Activated T-cell treated with anti-CD3 and anti-CD28 coated beads, Interleukin-2, amount 50 U/mL, for 72 hours (primary cell): ENCODE data around the gene ARL8B. TPM values are rescaled to one million over a fixed set of nuclear protein-coding genes. Genes with fewer than 3 reads are reported as not detected.
"Not testable (repeated sequence)": the region's sequence is repeated elsewhere in the genome, so short reads cannot be mapped to it uniquely, and the experiment has no call there.

Experiments used
- ATAC-seq, 2 donors: fragments of 150-1000 bp; cut with Tn5 transposase; replicated peaks in 1 of 2; 2 replicates each; pipeline ENCODE4 v1.10.0; 2021; ENCODE audit warnings: moderate library complexity in 2 of 2, mild to moderate bottlenecking in 1 of 2
- DNase-seq, 2 donors: peaks; one replicate each; pipeline ENCODE4 v3.0.0; 2021 to 2022; ENCODE audit warnings: mixed read lengths in 1 of 2
- H3K27ac Mint-ChIP-seq: one replicate; pipeline ENCODE4 v1.8.0; 2022; ENCODE audit warnings: mild to moderate bottlenecking, moderate library complexity, mixed read lengths
- H3K27me3 Mint-ChIP-seq: one replicate; pipeline ENCODE4 v1.8.0; 2022; ENCODE audit warnings: low read depth, mixed read lengths
- H3K36me3 Mint-ChIP-seq, 2 donors: one replicate each; pipeline ENCODE4 v1.8.0; 2022; ENCODE audit warnings: mixed read lengths in 2 of 2, mild to moderate bottlenecking in 1 of 2; ENCODE audit not compliant: insufficient read depth in 2 of 2
- H3K4me1 Mint-ChIP-seq: one replicate; pipeline ENCODE4 v1.8.0; 2022; ENCODE audit warnings: low read depth, mixed read lengths
- H3K4me3 Mint-ChIP-seq, 2 donors: one replicate each; pipeline ENCODE4 v1.8.0; 2022; ENCODE audit warnings: mild to moderate bottlenecking in 2 of 2, mixed read lengths in 2 of 2, moderate library complexity in 2 of 2
- H3K9me3 Mint-ChIP-seq, 2 donors: one replicate each; pipeline ENCODE4 v1.8.0; 2022; ENCODE audit warnings: mixed read lengths in 2 of 2
- total RNA-seq, 2 donors: library from RNA; stranded (reverse); gene quantifications; one replicate each; pipeline ENCODE4 v1.2.3, GENCODE V29; 2022

ARL8B gene
- total RNA-seq, 2 donors from 2014 or later, result 61.3 to 73.6 TPM

DNA sequence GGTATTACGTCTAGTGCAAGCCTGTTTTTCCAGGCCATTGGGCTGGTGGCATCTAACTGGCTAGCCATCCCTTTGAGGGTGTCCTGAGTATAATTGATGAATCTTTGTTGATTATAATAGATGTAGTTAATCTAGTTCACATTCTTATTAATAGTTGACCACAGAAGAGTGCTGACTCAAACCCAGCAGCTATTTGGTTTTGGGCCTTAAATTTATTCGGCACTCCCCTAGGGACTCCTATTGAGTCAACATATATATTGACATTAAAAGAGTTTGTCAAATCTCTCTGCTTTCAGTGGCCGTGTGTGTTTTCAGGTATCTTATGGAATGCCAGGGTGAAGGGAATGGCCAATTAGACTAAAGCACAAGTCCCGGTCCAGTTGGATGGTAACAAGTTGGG is 19.7 kb downstream of the ARL8B start:
- H3K27me3 Mint-ChIP-seq, result no peaks in the 10 kb centered on the region
- DNase-seq, result no peak
- H3K4me1 Mint-ChIP-seq, result peaks cover 46% of the 10 kb centered on the region
- peaks cover 0 to 5% of the 10 kb centered on the region in 2 donors for H3K9me3 Mint-ChIP-seq
- peaks cover 22 to 31% of the 10 kb centered on the region in 2 donors for H3K36me3 Mint-ChIP-seq
- ATAC-seq, result no peak
- H3K4me3 Mint-ChIP-seq, result no peak overlapping the region
- H3K27ac Mint-ChIP-seq, result no peak overlapping the region

DNA sequence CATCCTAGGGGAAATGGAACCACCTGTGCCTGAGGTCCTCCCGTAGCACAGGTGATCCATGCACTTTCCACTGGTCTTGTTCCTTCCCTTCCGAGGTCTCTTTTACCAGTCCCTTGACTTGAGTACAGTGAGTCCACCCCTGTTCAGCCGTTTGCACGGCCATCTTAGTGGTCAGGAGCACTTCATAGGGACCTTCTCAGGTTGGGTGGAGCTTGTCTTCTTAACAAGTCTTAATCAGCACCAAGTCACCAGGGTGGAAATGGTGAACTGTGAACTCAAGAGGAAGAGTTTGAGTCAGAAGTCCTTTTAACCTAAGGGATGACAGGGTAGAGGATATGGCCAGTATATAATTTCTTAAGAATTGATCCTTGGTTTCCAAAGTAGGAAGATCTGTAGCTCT is 21.4 kb downstream of the ARL8B start:
- H3K9me3 Mint-ChIP-seq, result peaks cover 0 to 9% of the 10 kb centered on the region in 2 donors
- H3K36me3 Mint-ChIP-seq, result peaks cover 32 to 39% of the 10 kb centered on the region in 2 donors
- H3K4me1 Mint-ChIP-seq, result peaks cover 34% of the 10 kb centered on the region
- ATAC-seq (peak in 1 of 2 donors; percentile 60), DNase-seq (no peak)
- H3K27ac Mint-ChIP-seq, result no peak overlapping the region
- H3K27me3 Mint-ChIP-seq, result no peaks in the 10 kb centered on the region
- H3K4me3 Mint-ChIP-seq, result peak overlapping the region in 1 of 2 donors; percentile 31

DNA sequence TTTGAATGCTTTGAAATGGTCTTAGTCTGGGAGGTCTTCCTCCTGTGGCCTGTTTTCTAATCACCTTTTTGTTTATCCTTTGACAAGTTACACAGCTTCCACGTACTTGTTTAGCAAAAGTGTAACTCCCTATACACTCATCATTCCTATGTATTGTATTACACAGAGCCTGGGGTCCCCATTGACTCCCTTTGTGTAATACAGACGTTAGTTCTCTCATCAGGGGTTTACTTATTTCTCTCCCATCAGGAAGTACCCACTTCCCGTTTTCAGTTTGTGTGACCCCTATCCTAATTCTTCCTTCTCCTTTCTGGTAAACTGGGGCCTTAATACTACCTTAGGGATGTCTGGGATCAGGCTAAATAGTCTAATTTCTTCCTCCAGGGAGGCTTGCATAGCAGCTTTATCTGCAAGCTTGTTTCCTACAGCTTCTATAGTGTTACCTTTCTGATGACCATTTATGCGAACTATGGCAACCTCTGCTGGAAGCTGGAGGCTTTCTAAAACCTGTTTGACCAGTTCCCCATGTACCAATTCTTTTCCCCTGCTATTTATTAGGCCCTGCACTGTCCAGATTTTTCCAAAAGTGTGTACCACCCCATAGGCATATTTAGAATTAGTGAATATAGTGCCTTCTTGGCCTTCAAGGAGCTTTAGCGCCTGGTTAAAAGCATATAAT is 22.4 kb downstream of the ARL8B start:
- Mint-ChIP-seq H3K27me3 (no peaks in the 10 kb centered on the region), H3K4me3 (no peak overlapping the region), H3K9me3 (peaks cover 0 to 9% of the 10 kb centered on the region in 2 donors), H3K27ac (no peak overlapping the region), H3K4me1 (peaks cover 41% of the 10 kb centered on the region), H3K36me3 (peaks cover 32 to 39% of the 10 kb centered on the region in 2 donors)
- no peak for DNase-seq
- ATAC-seq, result no peak

DNA sequence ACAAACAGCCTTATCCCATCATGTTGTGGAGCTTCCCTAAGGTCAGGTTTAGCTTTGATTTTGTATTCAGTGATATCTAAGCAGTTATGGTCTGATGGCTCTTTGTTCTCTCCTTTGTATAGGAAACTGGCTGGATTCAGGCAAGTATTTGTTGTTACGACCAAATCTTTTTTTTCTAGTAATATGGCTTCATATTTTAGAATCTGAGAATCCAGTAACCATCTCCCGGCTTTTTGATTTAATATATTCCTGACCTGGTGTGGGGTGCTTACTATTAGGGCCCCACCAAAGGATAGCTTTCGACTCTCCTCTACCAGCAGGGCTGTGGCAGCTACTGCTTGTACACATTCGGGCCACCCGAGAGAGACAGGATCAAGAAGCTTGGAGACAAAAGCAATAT is 23.0 kb downstream of the ARL8B start:
- ATAC-seq (no peak), DNase-seq (no peak)
- peaks cover 41% of the 10 kb centered on the region for H3K4me1 Mint-ChIP-seq
- H3K4me3 Mint-ChIP-seq, result no peak overlapping the region
- no peak overlapping the region for H3K27ac Mint-ChIP-seq
- H3K9me3 Mint-ChIP-seq, result peaks cover 0 to 9% of the 10 kb centered on the region in 2 donors
- H3K27me3 Mint-ChIP-seq, result no peaks in the 10 kb centered on the region
- H3K36me3 Mint-ChIP-seq, result peaks cover 32 to 39% of the 10 kb centered on the region in 2 donors

DNA sequence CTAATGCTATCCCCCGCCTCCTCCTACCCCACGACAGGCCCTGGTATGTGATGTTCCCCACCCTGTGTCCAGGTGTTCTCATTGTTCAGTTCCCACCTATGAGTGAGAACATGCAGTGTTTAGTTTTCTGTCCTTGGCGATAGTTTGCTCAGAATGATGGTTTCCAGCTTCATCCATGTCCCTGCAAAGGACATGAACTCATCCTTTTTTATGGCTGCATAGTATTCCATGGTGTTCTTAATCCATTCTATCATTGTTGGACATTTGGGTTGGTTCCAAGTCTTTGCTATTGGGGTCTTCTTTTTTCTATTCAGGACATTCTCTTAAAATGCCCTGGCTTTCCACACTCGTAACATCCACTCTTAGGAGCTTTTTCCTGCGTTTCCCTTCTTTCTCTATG is 25.1 kb downstream of the ARL8B start:
- not testable (repeated sequence) for ATAC-seq, H3K9me3 Mint-ChIP-seq, H3K27me3 Mint-ChIP-seq, H3K4me3 Mint-ChIP-seq, DNase-seq, H3K27ac Mint-ChIP-seq
- Mint-ChIP-seq H3K36me3 (peaks cover 30 to 36% of the 10 kb centered on the region in 2 donors), H3K4me1 (peaks cover 29% of the 10 kb centered on the region)

DNA sequence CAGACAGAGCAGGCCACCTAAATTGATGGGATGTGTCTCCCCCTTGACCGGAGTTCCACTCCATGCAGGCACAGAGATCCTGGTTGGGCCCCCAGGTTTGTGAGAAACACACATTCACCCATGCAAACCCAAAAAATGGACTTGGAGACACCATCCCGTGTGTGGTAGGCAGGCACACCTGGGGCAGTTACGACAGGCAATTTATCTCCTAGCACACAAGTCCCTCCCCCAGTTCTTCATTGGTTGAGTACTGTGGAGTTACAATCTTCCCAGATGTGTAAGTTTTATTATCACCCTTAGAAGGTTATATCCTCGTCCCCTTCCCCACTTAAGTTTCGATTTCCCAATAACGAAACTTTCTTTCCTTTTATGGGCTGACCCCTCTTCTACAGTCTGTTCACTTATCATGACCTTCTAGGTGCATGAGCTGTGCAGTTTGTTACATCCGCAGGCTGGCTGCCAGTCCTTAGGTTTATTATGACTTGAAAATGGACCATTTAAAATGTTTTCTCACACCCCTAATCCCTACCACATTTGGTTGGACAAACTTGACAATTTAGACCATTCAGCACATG is 27.3 kb downstream of the ARL8B start:
- H3K9me3 Mint-ChIP-seq, result peaks cover 0 to 6% of the 10 kb centered on the region in 2 donors
- H3K27ac Mint-ChIP-seq, result no peak overlapping the region
- H3K4me1 Mint-ChIP-seq, result peaks cover 32% of the 10 kb centered on the region
- no peak overlapping the region for H3K4me3 Mint-ChIP-seq
- ATAC-seq (no peak), DNase-seq (no peak)
- peaks cover 29 to 42% of the 10 kb centered on the region in 2 donors for H3K36me3 Mint-ChIP-seq
- no peaks in the 10 kb centered on the region for H3K27me3 Mint-ChIP-seq

DNA sequence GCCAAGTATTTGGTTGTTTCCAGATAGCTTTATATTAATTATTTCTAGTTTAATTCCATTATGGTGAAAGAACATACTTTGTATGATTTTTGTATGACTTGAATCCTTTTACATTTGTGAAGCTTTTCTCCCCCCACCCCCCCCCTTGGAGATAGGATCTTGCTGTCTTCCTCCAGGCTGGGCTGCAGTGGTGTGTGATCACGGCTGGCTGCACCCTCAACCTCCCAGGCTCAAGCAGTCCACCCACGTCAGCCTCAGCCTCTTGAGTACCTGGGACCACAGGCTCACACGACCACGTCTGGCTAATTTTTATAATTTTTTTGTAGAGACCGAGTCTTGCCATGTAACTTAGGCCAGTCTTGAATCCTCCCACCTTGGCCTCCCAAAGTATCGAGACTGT is 29.5 kb downstream of the ARL8B start:
- no peaks in the 10 kb centered on the region for H3K27me3 Mint-ChIP-seq
- peaks cover 0 to 6% of the 10 kb centered on the region in 2 donors for H3K9me3 Mint-ChIP-seq
- DNase-seq (no peak), ATAC-seq (no peak)
- peaks cover 13 to 27% of the 10 kb centered on the region in 2 donors for H3K36me3 Mint-ChIP-seq
- no peak overlapping the region for H3K4me3 Mint-ChIP-seq
- H3K27ac Mint-ChIP-seq, result no peak overlapping the region
- H3K4me1 Mint-ChIP-seq, result peaks cover 43% of the 10 kb centered on the region

DNA sequence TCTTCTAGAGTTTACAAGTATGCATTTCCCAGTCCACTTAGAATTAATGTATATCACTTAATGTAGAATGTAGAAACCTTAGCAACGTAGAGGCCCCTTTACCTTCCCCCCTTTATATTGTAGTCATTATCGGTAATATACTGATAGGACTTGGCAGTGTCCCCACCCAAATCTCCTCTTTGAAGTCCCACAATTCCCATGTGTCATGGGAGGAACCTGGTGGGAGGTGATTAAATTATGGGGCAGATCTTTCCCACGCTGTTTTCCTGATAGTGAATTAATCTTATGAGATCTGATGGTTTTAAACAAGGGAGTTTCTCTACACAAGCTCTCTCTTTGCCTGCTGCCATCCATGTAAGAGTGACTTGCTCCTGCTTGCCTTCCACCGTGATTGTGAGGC is 31.0 kb downstream of the ARL8B start:
- peaks cover 2 to 15% of the 10 kb centered on the region in 2 donors for H3K36me3 Mint-ChIP-seq
- no peak for ATAC-seq
- H3K27me3 Mint-ChIP-seq, result no peaks in the 10 kb centered on the region
- H3K9me3 Mint-ChIP-seq, result no peaks in the 10 kb centered on the region
- H3K4me3 Mint-ChIP-seq, result no peak overlapping the region
- DNase-seq, result no peak
- H3K27ac Mint-ChIP-seq, result no peak overlapping the region
- peaks cover 50% of the 10 kb centered on the region for H3K4me1 Mint-ChIP-seq

DNA sequence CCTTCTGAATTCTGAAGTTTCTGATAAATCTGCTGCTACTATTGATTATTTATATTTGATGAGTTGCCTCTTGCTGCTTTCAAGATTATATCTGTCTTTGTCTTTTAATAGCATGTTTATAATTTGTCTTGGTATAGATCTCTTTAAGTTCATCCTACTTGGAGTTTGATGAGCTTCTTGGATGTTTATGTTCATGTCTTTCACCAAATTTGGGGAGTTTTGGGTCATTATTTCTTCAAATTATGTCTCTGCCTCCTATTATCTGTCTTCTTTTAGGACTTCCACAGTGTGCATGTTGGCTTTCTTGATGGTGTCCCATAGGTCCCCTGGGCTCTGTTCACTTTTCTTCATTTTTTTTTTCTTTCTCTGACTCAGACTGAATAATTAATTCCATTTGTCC is 33.1 kb downstream of the ARL8B start:
- Mint-ChIP-seq H3K9me3 (no peaks in the 10 kb centered on the region), H3K27me3 (no peaks in the 10 kb centered on the region)
- no peak for ATAC-seq

DNA sequence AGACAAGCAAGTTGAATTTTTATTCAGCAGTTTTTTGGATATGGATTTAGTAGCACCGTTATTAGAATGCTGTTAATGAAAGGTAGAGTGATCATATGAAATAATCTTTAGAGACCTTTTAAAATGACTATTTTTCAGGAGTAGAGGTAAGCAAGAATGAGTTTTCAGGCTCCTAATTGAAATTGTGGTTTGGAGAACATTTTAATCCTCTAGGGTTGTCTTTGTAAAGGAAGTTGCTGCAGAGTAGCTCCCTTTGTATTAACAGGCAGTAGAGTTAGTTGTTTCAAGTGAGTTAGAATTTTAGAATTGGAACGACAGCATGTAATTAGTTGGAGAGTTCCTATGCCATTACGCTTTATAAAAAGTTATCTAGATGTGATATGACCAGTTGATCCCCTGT is 38.2 kb downstream of the ARL8B start:
- Mint-ChIP-seq H3K4me1 (peaks cover 58% of the 10 kb centered on the region), H3K9me3 (no peaks in the 10 kb centered on the region), H3K36me3 (peaks cover 0 to 1% of the 10 kb centered on the region in 2 donors), H3K27ac (peak overlapping the region; percentile 82), H3K4me3 (peak overlapping the region in 1 of 2 donors; percentile 56), H3K27me3 (no peaks in the 10 kb centered on the region)
- ATAC-seq (no peak), DNase-seq (no peak)

More for the DNA sequence above, 33.1 kb downstream of the ARL8B start:
- Mint-ChIP-seq H3K36me3 (peaks cover 2 to 15% of the 10 kb centered on the region in 2 donors), H3K4me3 (no peak overlapping the region), H3K4me1 (peaks cover 38% of the 10 kb centered on the region), H3K27ac (no peak overlapping the region)
- no peak for DNase-seq

DNA sequence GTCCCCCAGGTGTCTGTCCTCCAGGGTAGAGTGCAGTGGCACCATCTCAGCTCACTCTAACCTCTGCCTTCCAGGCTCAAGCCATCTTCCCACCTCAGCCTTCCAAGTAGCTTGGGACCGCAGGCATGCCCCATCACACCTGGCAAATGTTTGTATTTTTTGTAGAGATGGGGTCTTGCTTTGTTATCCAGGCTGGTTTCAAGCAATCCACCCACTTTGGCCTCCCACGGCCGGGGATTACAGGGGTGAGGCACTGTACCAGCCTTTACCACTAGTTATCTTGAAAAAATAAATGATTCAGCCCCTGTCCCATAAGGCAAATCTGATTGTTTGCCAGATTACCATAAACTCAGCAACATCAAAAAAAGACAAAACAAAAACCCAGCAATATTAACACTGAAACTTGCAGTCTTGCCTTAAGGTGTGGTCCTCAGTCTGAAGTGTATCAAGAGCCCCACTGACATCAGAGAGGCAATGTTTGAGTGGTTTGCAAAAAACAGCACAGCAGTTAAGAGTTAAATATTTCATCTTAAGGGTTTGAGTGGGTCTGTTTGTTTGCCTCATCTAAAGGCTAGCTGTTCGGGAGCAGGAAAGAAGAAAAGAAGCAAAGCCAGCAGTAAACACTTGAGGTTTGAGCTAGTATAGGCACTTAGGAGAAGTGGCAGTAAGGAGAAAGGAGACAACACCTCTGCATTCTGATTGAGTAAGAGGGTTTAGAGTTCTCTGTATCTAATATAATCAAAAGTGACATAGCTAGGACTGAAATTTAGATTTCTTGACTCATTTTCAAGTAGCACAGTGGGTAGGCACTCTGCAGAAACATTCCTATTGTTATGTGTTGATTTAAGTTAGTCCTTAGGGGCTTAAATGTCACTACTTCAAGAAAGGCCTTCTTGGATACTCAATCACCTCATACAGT is 39.1 kb downstream of the ARL8B start:
- peak; percentile 21 to 27 for DNase-seq
- H3K4me1 Mint-ChIP-seq, result peaks cover 60% of the 10 kb centered on the region
- peak overlapping the region; percentile 80 for H3K27ac Mint-ChIP-seq
- H3K4me3 Mint-ChIP-seq, result peak overlapping the region; percentile 30 to 56
- H3K36me3 Mint-ChIP-seq, result peaks cover 0 to 1% of the 10 kb centered on the region in 2 donors
- H3K9me3 Mint-ChIP-seq, result no peaks in the 10 kb centered on the region
- no peaks in the 10 kb centered on the region for H3K27me3 Mint-ChIP-seq
- peak; percentile 76 to 77 for ATAC-seq

DNA sequence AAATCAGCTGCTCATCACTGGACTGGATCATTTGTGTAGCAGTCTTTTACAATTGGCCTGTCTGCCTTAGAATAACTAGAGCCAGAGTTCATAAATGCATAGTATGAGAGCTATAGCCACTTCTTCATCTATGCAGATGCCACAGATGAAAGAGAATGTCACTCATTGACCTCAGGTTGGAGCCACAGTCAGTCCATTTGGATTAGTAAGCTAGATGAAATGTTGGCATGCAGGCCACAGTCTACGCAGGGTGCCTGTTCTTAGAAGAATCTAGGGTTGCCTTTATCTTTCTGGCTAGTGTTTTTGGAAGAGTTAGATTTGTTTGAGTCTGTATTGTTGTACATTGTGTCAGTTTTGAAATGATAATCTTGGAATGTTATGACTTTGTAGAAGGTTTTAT is 40.0 kb downstream of the ARL8B start:
- H3K4me3 Mint-ChIP-seq, result peak overlapping the region in 1 of 2 donors; percentile 40
- no peak for DNase-seq
- no peaks in the 10 kb centered on the region for H3K9me3 Mint-ChIP-seq
- H3K36me3 Mint-ChIP-seq, result peaks cover 1 to 2% of the 10 kb centered on the region in 2 donors
- H3K4me1 Mint-ChIP-seq, result peaks cover 65% of the 10 kb centered on the region
- peak overlapping the region; percentile 39 for H3K27ac Mint-ChIP-seq
- H3K27me3 Mint-ChIP-seq, result no peaks in the 10 kb centered on the region
- peak in 1 of 2 donors; percentile 27 for ATAC-seq

DNA sequence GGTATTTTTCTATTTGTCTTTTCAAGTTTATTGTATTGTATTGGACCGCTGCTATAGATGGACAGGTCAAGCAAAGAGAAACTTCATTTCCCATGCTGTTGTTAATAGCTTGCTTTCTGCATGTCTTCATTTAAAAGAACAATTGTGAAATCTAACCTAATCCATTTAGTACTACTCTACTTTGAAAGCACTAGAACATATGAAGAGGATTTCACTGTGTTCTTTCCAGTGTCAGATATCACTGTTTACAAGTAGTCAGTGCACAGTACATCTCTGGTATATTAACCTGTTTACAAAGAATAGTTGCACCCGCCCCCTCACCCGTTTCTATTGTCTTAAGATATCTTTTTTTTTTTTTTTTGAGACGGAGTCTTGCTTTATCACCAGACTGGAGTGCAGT is 43.6 kb downstream of the ARL8B start:
- peaks cover 2 to 3% of the 10 kb centered on the region in 2 donors for H3K36me3 Mint-ChIP-seq
- peak overlapping the region in 1 of 2 donors; percentile 31 for H3K4me3 Mint-ChIP-seq
- no peak for DNase-seq
- H3K27ac Mint-ChIP-seq, result no peak overlapping the region
- no peaks in the 10 kb centered on the region for H3K9me3 Mint-ChIP-seq
- H3K4me1 Mint-ChIP-seq, result peaks cover 57% of the 10 kb centered on the region
- ATAC-seq, result no peak
- H3K27me3 Mint-ChIP-seq, result no peaks in the 10 kb centered on the region
